Activated T-cell treated with anti-CD3 and anti-CD28 coated beads, Interleukin-2, amount 50 U/mL, for 4 hours (primary cell): ENCODE data around the gene MN1. TPM values are rescaled to one million over a fixed set of nuclear protein-coding genes. Genes with fewer than 3 reads are reported as not detected.

Source experiments
- ATAC-seq, 2 donors: fragments of 200-7000 bp; cut with Tn5 transposase; one replicate each; pipeline ENCODE4 v1.10.0; 2021
- DNase-seq: peaks from one replicate; pipeline ENCODE4 v3.0.0-alpha.2; 2020
- H3K27me3 Mint-ChIP-seq: one replicate; pipeline ENCODE4 v1.8.0; 2021; ENCODE audit warnings: low read depth, mixed read lengths
- H3K36me3 Mint-ChIP-seq: one replicate; pipeline ENCODE4 v1.8.0; 2022; ENCODE audit warnings: mixed read lengths; ENCODE audit not compliant: insufficient read depth
- H3K4me1 Mint-ChIP-seq: one replicate; pipeline ENCODE4 v1.8.0; 2021; ENCODE audit warnings: low read depth, mixed read lengths
- H3K4me3 Mint-ChIP-seq: one replicate; pipeline ENCODE4 v1.8.0; 2021; ENCODE audit warnings: mild to moderate bottlenecking, moderate library complexity, mixed read lengths
- H3K9me3 Mint-ChIP-seq: one replicate; pipeline ENCODE4 v1.8.0; 2021; ENCODE audit warnings: mixed read lengths
- total RNA-seq, 3 donors: library from RNA; stranded (reverse); gene quantifications; one replicate each; pipeline ENCODE4 v1.2.1, GENCODE V29; 2021

Gene MN1
- total RNA-seq, 3 donors from 2014 or later = 0.03 to 0.08 (median 0.05) TPM

DNA sequence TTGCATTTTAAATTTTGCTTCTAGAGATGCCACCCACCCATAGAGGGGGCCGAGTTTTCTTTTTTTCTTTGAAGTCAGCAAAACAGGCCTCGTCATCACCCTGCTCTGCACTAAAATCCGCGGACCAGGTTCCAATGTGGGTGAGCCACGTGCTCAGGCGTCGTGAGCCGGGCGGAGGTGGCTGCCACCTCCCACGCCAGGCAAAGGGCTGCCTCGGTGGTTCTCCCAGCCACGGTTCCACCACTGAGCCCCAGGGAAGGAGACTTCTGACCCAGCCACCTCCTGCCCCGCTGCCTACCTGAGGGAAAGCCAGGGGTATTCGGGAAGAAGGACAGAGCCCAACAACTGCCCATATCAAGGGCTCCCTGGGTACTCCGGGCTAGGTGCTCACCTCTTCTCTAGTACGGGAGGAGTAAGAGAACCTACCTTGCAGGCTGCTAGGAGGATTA lies 45.3 kb downstream of the MN1 start:
- ATAC-seq (no peak), DNase-seq (no peak)
- peaks cover 2% of the 10 kb centered on the region for H3K27me3 Mint-ChIP-seq
- no peak overlapping the region for H3K4me3 Mint-ChIP-seq
- no peaks in the 10 kb centered on the region for H3K36me3 Mint-ChIP-seq
- no peaks in the 10 kb centered on the region for H3K4me1 Mint-ChIP-seq
- H3K9me3 Mint-ChIP-seq = no peaks in the 10 kb centered on the region

DNA sequence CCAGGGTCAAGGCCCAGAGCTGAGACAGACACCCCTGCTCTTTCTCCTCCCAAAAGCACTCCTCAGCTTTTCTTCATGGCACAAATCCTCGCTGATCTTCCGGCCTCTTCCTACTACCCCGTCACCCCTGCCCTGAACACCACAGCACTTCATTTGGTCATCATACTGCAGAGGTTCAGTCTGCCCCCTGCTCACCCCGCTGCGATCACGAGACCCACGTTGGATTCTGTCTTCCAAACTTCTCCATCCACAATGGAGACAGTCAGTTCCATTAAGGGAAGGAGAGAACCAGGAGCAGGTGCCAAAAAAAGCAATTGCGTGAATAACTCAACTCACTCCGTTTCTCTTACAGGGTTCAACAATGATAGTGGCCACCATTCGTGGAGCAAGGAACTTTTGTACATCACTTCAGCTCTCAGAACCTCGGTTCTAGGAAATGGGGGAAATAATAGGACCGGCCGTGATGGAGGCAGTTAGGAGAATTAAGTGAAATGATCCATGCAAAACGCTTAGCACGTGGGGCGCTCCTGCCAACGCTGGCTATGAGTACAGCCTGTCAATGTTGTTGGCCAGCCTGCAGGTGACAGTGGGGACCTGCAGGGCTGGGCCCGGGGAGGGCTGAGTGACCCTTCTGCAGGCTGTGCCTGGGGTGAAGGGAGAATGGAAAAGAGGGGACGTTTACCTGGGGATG lies 45.9 kb downstream of the MN1 start:
- Mint-ChIP-seq H3K36me3 (no peaks in the 10 kb centered on the region), H3K4me3 (no peak overlapping the region), H3K9me3 (no peaks in the 10 kb centered on the region), H3K4me1 (no peaks in the 10 kb centered on the region), H3K27me3 (peaks cover 2% of the 10 kb centered on the region)
- no peak for DNase-seq
- ATAC-seq = no peak

DNA sequence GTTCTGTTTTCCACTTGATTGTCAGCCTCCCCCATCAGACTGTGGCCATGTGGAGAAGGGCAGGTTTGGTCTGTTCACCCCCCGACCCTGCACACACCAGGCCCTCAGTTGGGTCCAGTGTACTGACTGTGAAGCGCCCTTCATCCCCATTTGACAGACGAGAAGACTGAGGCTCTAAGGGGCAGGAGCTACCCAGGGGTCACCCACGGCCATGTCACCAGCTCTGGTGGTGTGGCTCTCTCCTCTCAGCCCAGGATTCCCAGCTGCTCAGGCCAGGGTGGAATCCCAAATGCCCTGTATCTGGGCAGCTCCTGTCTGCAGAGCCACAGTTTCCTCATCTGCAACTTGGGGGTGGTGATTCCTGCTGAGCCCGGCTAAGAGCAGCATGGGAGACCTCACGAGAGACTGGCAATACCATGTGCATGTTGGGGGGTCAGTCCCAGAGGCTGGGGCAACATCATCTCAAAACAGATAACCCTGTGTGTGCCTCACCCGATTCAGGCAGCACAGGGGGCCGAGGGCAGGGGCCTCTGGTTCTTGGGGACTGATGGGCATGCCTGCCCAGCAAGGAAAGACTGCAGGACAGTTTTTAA lies 46.6 kb downstream of the MN1 start:
- no peak for DNase-seq
- Mint-ChIP-seq H3K27me3 (no peaks in the 10 kb centered on the region), H3K4me3 (no peak overlapping the region), H3K36me3 (no peaks in the 10 kb centered on the region), H3K9me3 (no peaks in the 10 kb centered on the region), H3K4me1 (no peaks in the 10 kb centered on the region)
- ATAC-seq = no peak

DNA sequence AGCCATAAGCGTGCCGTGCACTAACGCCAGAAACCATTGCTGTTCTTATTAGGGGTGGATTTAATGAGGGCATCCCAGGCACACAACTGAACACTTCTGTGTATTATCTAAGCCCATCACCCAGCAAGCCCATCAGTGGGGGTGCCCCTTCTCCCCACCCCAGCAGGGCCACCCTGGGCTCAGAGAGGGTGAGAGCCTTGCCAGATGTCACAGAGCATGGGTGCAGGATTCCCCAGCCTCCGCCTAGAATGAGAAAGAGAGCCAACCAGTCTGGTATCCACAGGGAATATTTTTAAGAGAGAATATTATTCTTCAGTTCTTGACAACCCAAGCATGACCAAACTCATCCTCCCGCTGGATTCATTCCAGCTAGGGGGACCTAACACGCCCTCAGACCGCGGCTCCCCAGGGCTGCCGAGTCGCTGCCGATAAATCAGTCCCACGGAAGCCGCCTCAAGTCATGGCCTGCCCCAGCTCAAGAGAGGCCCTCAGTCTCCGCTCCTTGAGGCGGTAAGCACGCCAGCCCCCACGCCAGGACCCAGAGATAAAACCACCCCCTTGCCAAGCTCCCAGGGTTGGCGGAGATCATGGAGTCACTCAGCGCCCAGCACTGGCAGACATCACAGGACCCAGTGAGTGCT lies 47.2 kb downstream of the MN1 start:
- ATAC-seq = no peak
- Mint-ChIP-seq H3K27me3 (peaks cover 1% of the 10 kb centered on the region), H3K4me1 (no peaks in the 10 kb centered on the region), H3K9me3 (no peaks in the 10 kb centered on the region), H3K4me3 (no peak overlapping the region), H3K36me3 (no peaks in the 10 kb centered on the region)
- DNase-seq = no peak

DNA sequence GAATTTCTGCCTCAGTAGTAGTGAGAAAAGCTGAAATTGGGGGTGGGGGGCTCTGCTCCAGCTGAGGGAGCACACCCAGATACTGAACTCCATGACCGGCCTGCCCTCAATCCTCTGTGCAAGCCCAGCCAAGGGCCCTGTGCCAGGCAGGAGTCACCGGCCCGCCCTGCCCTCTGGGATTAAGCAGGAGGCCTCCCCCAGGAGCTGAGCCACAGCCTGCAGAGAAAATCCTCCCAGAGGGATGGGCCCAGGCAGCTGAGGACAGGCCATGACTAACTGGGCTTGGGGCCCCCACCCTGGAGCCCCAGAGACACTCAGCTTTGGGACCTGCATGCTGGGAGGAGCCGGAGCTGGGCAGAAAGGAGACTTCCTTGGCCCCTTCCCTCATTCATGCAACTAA lies 48.8 kb downstream of the MN1 start:
- no peak for ATAC-seq
- Mint-ChIP-seq H3K9me3 (no peaks in the 10 kb centered on the region), H3K36me3 (no peaks in the 10 kb centered on the region), H3K4me3 (no peak overlapping the region), H3K27me3 (peaks cover 3% of the 10 kb centered on the region), H3K4me1 (no peaks in the 10 kb centered on the region)
- no peak for DNase-seq

DNA sequence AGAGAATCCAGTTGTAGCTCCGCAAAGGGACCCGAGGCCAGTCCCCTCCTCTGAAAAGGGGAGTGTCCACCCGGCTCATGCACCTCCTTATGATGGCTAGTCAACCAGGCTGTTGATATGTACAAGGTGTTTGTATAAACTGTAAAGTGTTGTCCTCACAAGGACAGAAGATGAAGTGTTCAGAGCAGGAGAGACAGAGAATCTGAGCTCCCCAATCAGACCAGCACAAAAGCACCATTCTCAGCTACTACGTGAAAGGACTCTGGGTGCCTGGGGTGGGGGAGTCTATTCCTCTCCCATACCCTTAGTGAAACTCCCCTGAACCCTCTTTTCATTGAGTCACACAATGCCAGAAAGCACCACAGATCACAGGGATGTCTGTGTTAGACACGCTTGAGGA lies 49.4 kb downstream of the MN1 start:
- Mint-ChIP-seq H3K9me3 (no peaks in the 10 kb centered on the region), H3K36me3 (no peaks in the 10 kb centered on the region), H3K4me1 (no peaks in the 10 kb centered on the region), H3K27me3 (peaks cover 5% of the 10 kb centered on the region), H3K4me3 (no peak overlapping the region)
- no peak for DNase-seq
- no peak for ATAC-seq

DNA sequence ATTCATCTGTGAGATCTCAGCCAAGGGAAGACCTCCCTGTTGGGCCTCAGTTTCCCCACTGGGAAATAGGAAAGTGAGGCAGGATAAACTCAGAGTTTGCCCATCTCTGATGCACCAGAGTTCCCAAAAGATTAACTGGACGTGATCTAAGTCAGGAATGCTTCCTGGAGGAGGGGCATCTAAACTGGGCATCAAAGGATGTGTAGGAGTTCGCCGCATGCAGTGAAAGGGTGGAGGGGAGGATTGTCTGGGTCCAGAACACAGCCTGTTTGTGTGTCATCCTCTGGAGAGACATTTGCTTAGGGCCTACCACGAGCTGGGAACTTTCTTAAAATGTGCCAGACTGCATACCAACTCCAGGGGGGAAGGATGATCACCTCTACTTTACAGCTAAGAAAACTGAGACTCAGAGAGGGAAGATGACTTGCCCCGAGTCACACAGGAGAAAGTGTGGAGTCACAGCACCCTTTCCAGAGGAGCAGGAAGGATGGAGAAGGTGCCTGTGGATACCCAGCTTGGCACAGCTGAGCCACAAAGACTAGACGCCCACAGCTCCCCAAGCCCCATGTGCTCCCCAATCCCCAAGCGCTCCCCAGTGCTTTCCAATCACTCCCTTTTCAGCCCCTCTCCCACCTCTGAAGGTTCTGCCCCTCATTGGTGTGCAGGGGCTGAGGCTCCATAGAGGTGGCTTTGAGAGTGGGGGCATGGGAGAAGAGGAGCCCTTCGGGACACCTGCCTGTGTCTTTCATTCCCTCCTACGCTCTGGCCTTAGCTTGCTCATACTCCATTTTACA lies 50.1 kb downstream of the MN1 start:
- ATAC-seq (no peak), DNase-seq (no peak)
- Mint-ChIP-seq H3K36me3 (no peaks in the 10 kb centered on the region), H3K4me1 (no peaks in the 10 kb centered on the region), H3K27me3 (peaks cover 6% of the 10 kb centered on the region), H3K4me3 (no peak overlapping the region), H3K9me3 (no peaks in the 10 kb centered on the region)

DNA sequence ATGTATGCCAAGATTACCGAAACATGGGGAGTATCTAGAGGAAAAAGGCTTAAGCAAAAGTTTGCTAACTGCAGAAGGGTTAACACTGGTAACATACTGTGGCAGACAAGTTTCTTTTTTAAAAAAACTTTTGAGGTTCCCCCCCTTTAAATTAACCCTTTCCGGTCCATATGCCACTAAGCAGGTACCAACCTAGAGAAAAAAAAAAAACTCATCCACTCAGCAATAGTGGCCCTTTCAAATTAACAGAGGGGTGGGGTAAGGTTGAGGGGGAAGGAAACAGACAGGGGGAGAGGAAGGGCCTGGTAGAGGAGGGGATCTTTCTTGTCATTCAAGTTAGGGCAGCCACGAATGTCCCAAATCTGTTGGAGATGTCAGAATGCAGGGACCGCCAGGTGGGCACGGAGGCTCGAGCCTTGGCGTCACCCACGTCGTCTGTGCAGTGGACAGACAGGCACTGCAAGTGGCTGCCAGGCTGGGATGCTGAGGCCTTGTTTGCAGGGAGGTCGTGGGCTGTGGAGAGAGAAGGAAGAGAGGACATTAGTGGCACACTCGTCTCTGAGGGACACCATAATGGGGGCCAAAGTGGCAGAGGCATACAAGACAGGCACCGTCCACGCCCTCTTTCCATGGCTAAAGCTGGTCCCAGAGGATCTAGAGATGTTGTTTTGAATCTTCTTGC lies 50.8 kb downstream of the MN1 start:
- ATAC-seq (no peak), DNase-seq (no peak)
- no peak overlapping the region for H3K4me3 Mint-ChIP-seq
- no peaks in the 10 kb centered on the region for H3K36me3 Mint-ChIP-seq
- peaks cover 12% of the 10 kb centered on the region for H3K27me3 Mint-ChIP-seq
- no peaks in the 10 kb centered on the region for H3K4me1 Mint-ChIP-seq
- no peaks in the 10 kb centered on the region for H3K9me3 Mint-ChIP-seq

DNA sequence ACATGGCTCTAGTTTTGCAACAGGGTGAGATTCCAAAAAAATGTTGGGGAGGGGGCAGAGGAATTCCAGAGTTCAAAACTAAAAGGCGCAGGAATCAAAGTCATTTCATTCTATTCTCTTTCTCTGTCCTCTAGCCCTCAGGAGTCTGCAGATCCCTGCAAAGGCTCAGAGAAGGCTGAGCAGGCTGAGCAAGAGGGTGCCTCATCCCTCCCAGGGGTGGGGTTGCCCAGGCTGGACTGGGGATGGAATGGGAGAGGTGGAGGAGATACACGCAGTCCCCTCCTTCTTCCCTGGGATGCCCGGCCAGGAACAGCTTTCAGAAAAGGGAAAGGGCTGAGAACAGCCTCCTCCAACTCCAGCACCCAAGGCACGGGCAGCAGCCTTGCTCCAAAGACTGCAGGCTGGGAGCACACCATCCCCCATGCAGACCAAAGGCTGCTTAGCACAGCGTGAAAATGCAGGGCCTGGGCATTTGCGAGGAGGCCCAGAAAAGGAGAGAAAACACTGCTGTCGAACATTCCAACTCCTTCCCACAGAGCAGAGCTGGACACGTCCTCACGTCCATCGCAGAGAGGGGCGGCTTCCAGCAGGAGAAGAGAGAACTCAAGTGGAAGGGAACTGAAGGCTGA lies 51.8 kb downstream of the MN1 start:
- Mint-ChIP-seq H3K4me1 (no peaks in the 10 kb centered on the region), H3K27me3 (peaks cover 16% of the 10 kb centered on the region), H3K9me3 (no peaks in the 10 kb centered on the region), H3K4me3 (no peak overlapping the region), H3K36me3 (no peaks in the 10 kb centered on the region)
- no peak for ATAC-seq
- DNase-seq = no peak

DNA sequence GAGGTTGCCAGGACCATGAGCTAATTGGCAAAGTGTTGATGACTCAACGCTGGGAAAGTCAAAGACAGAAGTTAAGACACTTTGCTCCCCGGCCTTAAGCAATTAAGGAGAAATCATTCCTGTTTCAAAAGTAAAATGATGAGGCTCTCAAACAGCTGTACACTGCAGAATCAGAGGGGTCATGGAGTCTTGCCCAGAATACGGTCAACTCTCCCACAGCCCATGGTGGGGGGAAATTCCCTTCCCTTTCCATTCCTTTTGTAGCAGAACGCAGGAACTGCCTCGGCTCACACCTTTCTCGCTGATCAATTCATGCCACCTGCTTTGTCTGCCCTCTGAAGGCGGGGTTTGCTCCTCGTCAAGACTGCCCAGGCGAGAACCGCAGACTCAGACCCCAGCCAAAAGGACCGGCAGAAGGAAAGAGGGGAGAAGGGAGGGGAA lies 52.8 kb downstream of the MN1 start:
- Mint-ChIP-seq H3K4me1 (no peaks in the 10 kb centered on the region), H3K27me3 (peaks cover 16% of the 10 kb centered on the region), H3K9me3 (no peaks in the 10 kb centered on the region), H3K36me3 (no peaks in the 10 kb centered on the region), H3K4me3 (no peak overlapping the region)
- ATAC-seq = no peak
- no peak for DNase-seq

DNA sequence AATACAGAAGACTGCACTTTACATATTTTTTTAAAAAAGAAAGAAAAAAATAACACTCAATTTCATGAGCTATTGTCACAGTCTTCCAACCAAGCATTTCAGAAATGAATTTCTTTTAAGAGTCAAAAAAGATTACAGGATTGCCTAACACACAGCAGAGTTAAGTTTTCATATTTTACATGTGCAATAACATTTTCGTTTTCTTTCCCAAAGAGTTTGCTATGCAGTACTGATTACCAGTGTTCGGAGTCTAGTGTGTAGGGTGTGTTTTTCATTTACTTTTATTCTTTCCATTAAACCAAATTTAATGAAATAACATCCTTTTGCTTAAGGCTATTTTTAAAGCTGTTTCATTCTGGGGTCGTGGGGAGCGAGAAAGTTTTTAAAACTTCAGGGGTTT lies 53.2 kb downstream of the MN1 start:
- no peak for ATAC-seq
- Mint-ChIP-seq H3K36me3 (no peaks in the 10 kb centered on the region), H3K9me3 (no peaks in the 10 kb centered on the region), H3K4me1 (no peaks in the 10 kb centered on the region), H3K4me3 (no peak overlapping the region), H3K27me3 (peaks cover 18% of the 10 kb centered on the region)
- no peak for DNase-seq

DNA sequence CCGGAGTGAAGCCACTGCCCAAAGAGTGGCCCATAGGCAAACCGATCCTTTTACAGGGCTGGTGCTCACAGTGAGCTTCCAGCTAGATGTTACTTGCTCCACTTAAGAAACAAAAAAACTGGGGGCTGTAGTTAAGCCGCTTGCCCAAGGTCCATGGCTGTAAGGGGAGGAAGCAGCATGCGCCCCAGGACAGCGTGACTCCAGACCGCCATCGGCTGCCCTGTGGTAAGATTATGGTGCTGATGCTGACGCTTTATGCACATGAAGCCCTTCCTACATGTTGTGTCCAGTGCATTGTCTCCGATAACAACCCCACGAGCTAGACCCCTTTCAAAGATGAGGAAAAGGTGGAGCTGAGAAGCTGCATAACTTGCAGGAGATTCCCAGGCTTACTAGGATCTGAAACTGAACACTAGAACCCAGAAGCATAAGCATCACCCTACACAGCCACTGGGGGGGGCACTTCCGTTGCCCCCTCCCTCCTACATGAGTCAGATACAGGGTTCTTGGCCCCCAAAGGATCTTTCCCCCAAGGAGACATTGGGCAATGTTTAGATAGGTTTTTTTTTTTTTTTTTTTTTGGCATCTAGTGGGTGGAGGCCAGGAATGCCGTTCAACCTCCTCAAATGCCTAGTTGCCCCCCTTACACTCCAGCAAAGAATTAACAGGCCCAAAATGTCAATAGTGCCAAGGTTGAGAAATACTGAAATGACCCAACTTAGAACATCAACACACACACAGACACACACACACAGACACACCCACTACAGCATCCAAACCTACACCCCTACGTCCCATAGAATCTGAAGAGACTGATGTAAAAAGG lies 53.9 kb downstream of the MN1 start:
- Mint-ChIP-seq H3K4me1 (no peaks in the 10 kb centered on the region), H3K4me3 (no peak overlapping the region), H3K9me3 (no peaks in the 10 kb centered on the region), H3K27me3 (peaks cover 18% of the 10 kb centered on the region), H3K36me3 (no peaks in the 10 kb centered on the region)
- DNase-seq (no peak), ATAC-seq (no peak)

DNA sequence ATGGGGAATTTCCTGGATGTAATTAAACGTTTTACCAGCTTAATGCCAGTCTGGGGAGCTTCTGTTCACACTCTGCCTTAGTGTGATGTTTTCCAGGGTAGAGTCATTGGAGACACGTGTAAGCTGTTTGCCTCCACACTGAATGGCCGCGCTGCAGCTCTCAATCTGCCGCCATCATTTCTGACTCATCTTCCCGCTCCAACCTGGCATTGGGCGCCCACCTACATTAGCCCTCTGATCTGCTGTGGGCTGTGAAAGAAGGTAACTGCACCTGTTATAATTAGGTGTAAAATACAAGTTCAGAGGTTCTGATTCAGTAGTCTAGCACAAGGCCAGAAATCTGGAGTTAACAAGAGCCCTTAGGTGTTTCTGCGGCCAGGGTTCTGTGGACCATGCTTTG lies 54.6 kb downstream of the MN1 start:
- no peak for ATAC-seq
- no peaks in the 10 kb centered on the region for H3K4me1 Mint-ChIP-seq
- peaks cover 18% of the 10 kb centered on the region for H3K27me3 Mint-ChIP-seq
- no peak overlapping the region for H3K4me3 Mint-ChIP-seq
- H3K9me3 Mint-ChIP-seq = no peaks in the 10 kb centered on the region
- no peaks in the 10 kb centered on the region for H3K36me3 Mint-ChIP-seq
- DNase-seq = no peak
